Measurements from ENCODE around the gene TAF15. TPM values are rescaled to one million over a fixed set of nuclear protein-coding genes. Genes with fewer than 3 reads are reported as not detected.

Gene TAF15
- total RNA-seq, 1 donor from 2014 or later, result 130 TPM

Other genes starting within 250 kb of the TAF15 start
- not detected for gene SLFN14, start 248.7 kb upstream of the TAF15 start, total RNA-seq
- gene PEX12, start 230.9 kb upstream of the TAF15 start, total RNA-seq, result 7.5 TPM
- 162 TPM for gene AP2B1, start 222.2 kb upstream of the TAF15 start, total RNA-seq
- 7.9 TPM for gene RASL10B, start 77.8 kb upstream of the TAF15 start, total RNA-seq
- gene GAS2L2, start 56.2 kb upstream of the TAF15 start, total RNA-seq, result not detected
- gene C17orf50, start 48.6 kb upstream of the TAF15 start, total RNA-seq, result not detected
- gene MMP28, start 13.8 kb upstream of the TAF15 start, total RNA-seq, result 32.8 TPM
- gene HEATR9, start 59.4 kb downstream of the TAF15 start, total RNA-seq, result 0.09 TPM
- gene CCL5, start 70.9 kb downstream of the TAF15 start, total RNA-seq, result 14.9 TPM
- 0.75 TPM for gene RDM1, start 121.3 kb downstream of the TAF15 start, total RNA-seq
- gene LYZL6, start 134.2 kb downstream of the TAF15 start, total RNA-seq, result not detected
- 0.35 TPM for gene CCL16, start 172.0 kb downstream of the TAF15 start, total RNA-seq
- gene CCL14, start 177.2 kb downstream of the TAF15 start, total RNA-seq, result 43.3 TPM
- gene CCL15, start 192.1 kb downstream of the TAF15 start, total RNA-seq, result 9.4 TPM
- 2.2 TPM for gene CCL23, start 208.5 kb downstream of the TAF15 start, total RNA-seq

Data from mucosa of gallbladder (tissue), 1 donor.